Measurements from ENCODE around the gene PHB1. TPM values are rescaled to one million over a fixed set of nuclear protein-coding genes. Genes with fewer than 3 reads are reported as not detected.

Gene PHB1
- total and polyA plus RNA-seq, 2 experiments from 2014 or later: 134 to 337 TPM

DNA sequence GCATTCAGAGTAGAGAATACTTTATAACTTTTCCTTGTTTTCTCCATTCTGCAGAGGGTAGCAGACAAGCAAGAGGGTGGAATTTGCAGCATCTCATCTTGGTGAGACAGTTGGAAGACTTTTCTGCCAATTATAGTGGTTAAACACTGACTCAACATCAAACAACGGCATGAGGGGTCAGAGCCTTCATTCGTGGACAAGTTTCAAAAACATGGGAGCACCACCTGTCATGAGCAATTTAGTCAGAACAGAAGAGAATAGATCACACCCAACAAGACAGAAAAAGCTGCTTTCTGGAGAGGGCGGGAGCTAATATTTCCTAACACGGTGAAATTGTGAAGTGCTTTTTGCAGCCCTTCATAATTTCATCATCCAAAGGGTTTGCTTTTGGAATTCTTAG is 34.8 kb downstream of the PHB1 start:
- H3K4me1 ChIP-seq (ENCODE audit: low read depth): no peaks in the 10 kb centered on the region
- no peaks in the 10 kb centered on the region for H3K27me3 ChIP-seq
- H3K4me3 ChIP-seq: no peak overlapping the region
- H3K27ac ChIP-seq: no peak overlapping the region
- no peaks in the 10 kb centered on the region for H3K9me3 ChIP-seq (ENCODE audit: low read depth)
- no peaks in the 10 kb centered on the region for H3K36me3 ChIP-seq
- no peak for DNase-seq (ENCODE audit: low read depth in 1 of 2, low spot score in 1 of 2)
- TF ChIP-seq, protein P1, sequence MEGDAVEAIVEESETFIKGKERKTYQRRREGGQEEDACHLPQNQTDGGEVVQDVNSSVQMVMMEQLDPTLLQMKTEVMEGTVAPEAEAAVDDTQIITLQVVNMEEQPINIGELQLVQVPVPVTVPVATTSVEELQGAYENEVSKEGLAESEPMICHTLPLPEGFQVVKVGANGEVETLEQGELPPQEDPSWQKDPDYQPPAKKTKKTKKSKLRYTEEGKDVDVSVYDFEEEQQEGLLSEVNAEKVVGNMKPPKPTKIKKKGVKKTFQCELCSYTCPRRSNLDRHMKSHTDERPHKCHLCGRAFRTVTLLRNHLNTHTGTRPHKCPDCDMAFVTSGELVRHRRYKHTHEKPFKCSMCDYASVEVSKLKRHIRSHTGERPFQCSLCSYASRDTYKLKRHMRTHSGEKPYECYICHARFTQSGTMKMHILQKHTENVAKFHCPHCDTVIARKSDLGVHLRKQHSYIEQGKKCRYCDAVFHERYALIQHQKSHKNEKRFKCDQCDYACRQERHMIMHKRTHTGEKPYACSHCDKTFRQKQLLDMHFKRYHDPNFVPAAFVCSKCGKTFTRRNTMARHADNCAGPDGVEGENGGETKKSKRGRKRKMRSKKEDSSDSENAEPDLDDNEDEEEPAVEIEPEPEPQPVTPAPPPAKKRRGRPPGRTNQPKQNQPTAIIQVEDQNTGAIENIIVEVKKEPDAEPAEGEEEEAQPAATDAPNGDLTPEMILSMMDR (IDR thresholded peaks at IDR 0.05; ENCODE audit: low read depth, low read length): no peak

DNA sequence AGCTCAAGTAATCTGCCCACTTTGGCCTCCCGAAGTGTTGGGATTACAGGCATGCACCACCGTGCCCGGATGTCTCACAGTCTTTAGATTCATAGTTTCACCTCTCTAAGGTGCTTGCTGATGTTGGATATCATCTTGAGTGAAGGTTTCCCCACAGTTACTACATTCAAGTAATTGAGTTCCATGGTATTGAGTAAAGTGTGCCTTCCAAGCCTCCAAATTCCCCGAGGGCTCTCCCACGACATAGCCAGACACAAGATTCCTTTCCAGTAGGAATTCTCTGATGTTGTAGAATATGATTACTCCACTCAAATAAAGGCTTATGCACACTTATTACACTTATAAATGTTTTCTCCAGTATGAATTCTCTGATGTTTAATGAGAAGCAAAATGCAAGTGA is 36.4 kb downstream of the PHB1 start:
- no peak for DNase-seq (ENCODE audit: low read depth in 1 of 2, low spot score in 1 of 2)
- no peaks in the 10 kb centered on the region for H3K4me1 ChIP-seq (ENCODE audit: low read depth)
- no peaks in the 10 kb centered on the region for H3K9me3 ChIP-seq (ENCODE audit: low read depth)
- TF ChIP-seq, protein P1 (IDR thresholded peaks at IDR 0.05; ENCODE audit: low read depth, low read length): no peak
- H3K27me3 ChIP-seq: no peaks in the 10 kb centered on the region
- no peaks in the 10 kb centered on the region for H3K36me3 ChIP-seq
- H3K27ac ChIP-seq: no peak overlapping the region
- no peak overlapping the region for H3K4me3 ChIP-seq

DNA sequence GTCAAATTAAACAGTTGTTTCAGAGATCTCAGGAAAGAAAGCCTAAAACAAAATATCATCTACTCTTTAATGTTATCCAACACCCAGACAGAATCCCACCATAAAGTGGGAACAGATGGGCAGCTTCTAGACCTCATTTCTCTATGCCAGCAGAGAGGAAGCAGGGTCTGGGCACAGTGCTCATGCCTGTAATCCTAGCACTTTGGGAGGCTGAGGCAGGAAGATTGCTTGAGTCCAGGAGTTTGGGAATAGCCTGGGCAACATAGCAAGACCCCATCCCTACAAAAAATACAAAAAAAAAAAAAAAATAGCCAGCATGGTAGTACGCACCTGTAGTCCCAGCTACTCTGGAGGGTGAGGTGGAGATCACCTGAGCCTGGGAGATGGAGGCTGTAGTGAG is 39.1 kb downstream of the PHB1 start:
- Histone ChIP-seq H3K36me3 (no peaks in the 10 kb centered on the region), H3K27me3 (no peaks in the 10 kb centered on the region), H3K4me1 (ENCODE audit: low read depth) (no peaks in the 10 kb centered on the region), H3K4me3 (no peak overlapping the region), H3K27ac (no peak overlapping the region), H3K9me3 (ENCODE audit: low read depth) (no peaks in the 10 kb centered on the region)
- TF ChIP-seq, protein P1 (IDR thresholded peaks at IDR 0.05; ENCODE audit: low read depth, low read length): no peak
- DNase-seq (ENCODE audit: low read depth in 1 of 2, low spot score in 1 of 2): no peak

DNA sequence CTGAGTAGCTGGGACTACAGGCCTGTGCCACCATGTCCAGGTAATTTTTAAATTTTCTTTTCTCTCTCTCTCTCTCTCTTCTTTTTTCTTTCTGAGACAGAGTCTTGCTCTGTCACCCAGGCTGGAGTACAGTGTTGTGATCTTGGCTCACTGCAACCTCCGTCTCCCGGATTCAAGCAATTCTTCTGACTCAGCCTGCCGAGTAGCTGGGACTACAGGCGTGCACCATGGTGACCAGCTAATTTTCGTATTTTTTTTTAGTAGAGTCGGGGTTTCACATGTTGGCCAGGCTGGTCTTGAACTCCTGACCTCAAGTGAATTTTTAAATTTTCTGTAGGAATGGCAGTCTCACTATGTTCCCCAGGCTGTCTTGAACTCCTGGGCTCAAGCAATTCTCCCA is 41.6 kb downstream of the PHB1 start:
- no peak for DNase-seq (ENCODE audit: low read depth in 1 of 2, low spot score in 1 of 2)
- TF ChIP-seq, protein P1 (IDR thresholded peaks at IDR 0.05; ENCODE audit: low read depth, low read length): no peak
- H3K27me3 ChIP-seq: no peaks in the 10 kb centered on the region
- H3K4me1 ChIP-seq (ENCODE audit: low read depth): no peaks in the 10 kb centered on the region
- H3K9me3 ChIP-seq (ENCODE audit: low read depth): no peaks in the 10 kb centered on the region
- H3K36me3 ChIP-seq: no peaks in the 10 kb centered on the region
- no peak overlapping the region for H3K27ac ChIP-seq
- H3K4me3 ChIP-seq: no peak overlapping the region

DNA sequence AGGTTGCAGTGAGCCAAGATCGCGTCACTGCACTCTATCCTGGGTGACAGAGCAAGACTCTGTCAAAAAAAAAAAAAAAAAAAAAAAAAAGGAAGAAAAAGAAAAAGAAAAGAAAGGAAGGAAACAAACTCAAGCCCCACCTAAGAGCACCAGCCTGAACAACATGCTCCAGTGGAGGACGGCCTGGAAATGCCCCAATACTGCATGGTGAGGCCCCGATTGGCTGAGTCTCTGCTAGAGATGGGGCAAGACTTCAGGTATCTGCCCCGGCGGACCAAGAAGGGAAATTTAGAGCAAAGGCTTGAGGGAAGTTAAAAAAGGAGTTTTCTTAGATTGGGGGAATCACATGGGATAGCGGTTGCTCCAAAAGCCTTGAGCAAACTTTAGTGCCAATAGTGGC is 42.3 kb downstream of the PHB1 start:
- Histone ChIP-seq H3K9me3 (ENCODE audit: low read depth) (no peaks in the 10 kb centered on the region), H3K27me3 (no peaks in the 10 kb centered on the region), H3K4me3 (no peak overlapping the region), H3K4me1 (ENCODE audit: low read depth) (no peaks in the 10 kb centered on the region), H3K27ac (no peak overlapping the region), H3K36me3 (no peaks in the 10 kb centered on the region)
- TF ChIP-seq, protein P1 (IDR thresholded peaks at IDR 0.05; ENCODE audit: low read depth, low read length): no peak
- no peak for DNase-seq (ENCODE audit: low read depth in 1 of 2, low spot score in 1 of 2)
